NB4 (cell line): ENCODE results near the gene UBE2I.

ENCODE experiments used
- DNase-seq: peaks from one replicate; pipeline ENCODE4 v3.0.0; 2010; ENCODE audit warnings: low read depth
- H3K4me3 ChIP-seq: one replicate; pipeline ENCODE4 v1.5.1; 2011; ENCODE audit warnings: mild to moderate bottlenecking, low read depth, low read length, moderate library complexity
- CTCF ChIP-seq: IDR thresholded peaks from one replicate; pipeline ENCODE4 v1.5.1; 2012; ENCODE audit warnings: low read depth, low read length
- MAX ChIP-seq: IDR thresholded peaks from 2 replicates; pipeline ENCODE4 v1.6.1; 2011; ENCODE audit warnings: low read depth, low read length
- MYC ChIP-seq: IDR thresholded peaks from 2 replicates; pipeline ENCODE4 v1.6.1; 2011; ENCODE audit warnings: low read depth, low read length
- POLR2A ChIP-seq: IDR thresholded peaks from 2 replicates; pipeline ENCODE4 v1.6.1; 2011; ENCODE audit warnings: mild to moderate bottlenecking; ENCODE audit not compliant: insufficient read length; ENCODE audit errors: extremely low read depth

Gene UBE2I

GRCh38 chr16:1319041-1319440, 9.6 kb downstream of the UBE2I start:
- DNase-seq: no peak
- TF ChIP-seq MYC (no peak), MAX (no peak), POLR2A (no peak), CTCF (no peak)
- H3K4me3 ChIP-seq: no peak overlapping the region

- H3K4me3 ChIP-seq: no peak overlapping the region
- no peak for DNase-seq
- TF ChIP-seq MYC (no peak), POLR2A (no peak), MAX (no peak), CTCF (no peak)
Measured at GRCh38 chr16:1320097-1320496, 10.7 kb downstream of the UBE2I start.

GRCh38 chr16:1320658-1321240, 11.3 kb downstream of the UBE2I start:
- TF ChIP-seq MAX: no peak
- H3K4me3 ChIP-seq: no peak overlapping the region
- DNase-seq: no peak

GRCh38 chr16:1322407-1322806, 13.0 kb downstream of the UBE2I start:
- TF ChIP-seq MYC: no peak
- TF ChIP-seq MAX: no peak
- no peak for TF ChIP-seq CTCF
- no peak for TF ChIP-seq POLR2A

GRCh38 chr16:1323296-1324239, 14.1 kb downstream of the UBE2I start:
- no peak for DNase-seq
- no peak for TF ChIP-seq POLR2A
- TF ChIP-seq MAX: no peak
- no peak for TF ChIP-seq MYC
- no peak for TF ChIP-seq CTCF
- H3K4me3 ChIP-seq: no peak overlapping the region

More at GRCh38 chr16:1322407-1322806, 13.0 kb downstream of the UBE2I start:
- no peak overlapping the region for H3K4me3 ChIP-seq
- DNase-seq: no peak

GRCh38 chr16:1324286-1324826, 14.9 kb downstream of the UBE2I start:
- H3K4me3 ChIP-seq: no peak overlapping the region
- DNase-seq: no peak

More at GRCh38 chr16:1324286-1324826, 14.9 kb downstream of the UBE2I start:
- TF ChIP-seq CTCF (no peak), MYC (no peak)
